ENCODE results near the gene PPM1H.
A peak's percentile ranks its signal among the peaks of the same experiment; 100 is the strongest.

Gene PPM1H

DNA sequence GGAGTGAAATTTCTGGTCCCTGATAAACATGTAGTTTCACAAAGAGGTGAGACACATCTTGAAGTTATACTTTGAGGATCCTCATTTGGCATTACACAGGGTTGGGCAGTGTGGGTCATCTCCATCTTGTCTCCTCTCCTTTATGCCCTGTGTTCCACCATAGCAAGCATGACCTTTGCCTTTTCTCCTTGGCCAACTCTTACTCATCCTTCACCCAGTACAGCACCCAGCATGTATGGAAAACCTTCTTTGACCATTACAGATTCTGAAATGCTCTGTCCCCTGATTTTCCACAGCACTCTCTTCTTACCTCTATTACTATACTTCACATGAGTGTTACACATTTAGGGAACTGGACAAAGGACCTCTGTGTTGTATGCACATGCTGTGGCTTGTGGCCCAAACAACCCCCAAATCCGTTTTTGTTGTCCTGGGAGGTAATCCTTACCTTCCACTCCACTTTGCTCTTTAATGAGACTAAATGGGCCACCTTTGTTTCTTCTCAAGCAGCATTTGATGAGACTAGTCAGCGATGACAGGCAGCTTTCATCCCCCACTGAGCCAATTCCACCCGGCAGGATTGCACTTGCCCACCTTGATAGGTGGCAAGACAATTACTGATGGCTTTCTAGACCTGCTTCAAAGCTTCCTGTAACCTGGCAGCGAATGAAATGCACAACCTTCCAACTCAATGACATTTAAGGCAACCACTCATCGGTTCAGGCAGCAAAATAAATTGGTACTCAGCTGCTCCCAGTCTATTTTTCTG is 304.8 kb downstream of the PPM1H start:
- Histone ChIP-seq H3K36me3 (ENCODE audit: control insufficient read depth in 1 of 2, insufficient read depth in 2 of 2, low read depth in 1 of 2, low read length in 2 of 2) (no peaks in the 10 kb centered on the region), H3K4me1 (ENCODE audit: control insufficient read depth, insufficient read depth, low read depth, low read length) (peaks cover 10% of the 10 kb centered on the region), H4K8ac (ENCODE audit: low read length) (no peak overlapping the region), H3K4me2 (ENCODE audit: low read length, poor library complexity, severe bottlenecking) (no peak overlapping the region), H2BK12ac (ENCODE audit: low read length in 2 of 2) (peak overlapping the region in 1 of 2 experiments; percentile 75), H3K27ac (ENCODE audit: low read length, poor library complexity, severe bottlenecking) (no peak overlapping the region), H2BK15ac (ENCODE audit: low read depth, poor library complexity, severe bottlenecking) (no peak overlapping the region), H3K27me3 (ENCODE audit: control insufficient read depth in 1 of 2, insufficient read depth in 1 of 2, low read length in 2 of 2) (no peaks in the 10 kb centered on the region), H3K14ac (ENCODE audit: low read length in 2 of 2) (no peak overlapping the region), H3K4ac (ENCODE audit: low read depth in 1 of 2, low read length in 2 of 2) (peak overlapping the region in 1 of 2 experiments; percentile 26), H3K9ac (ENCODE audit: low read length) (peak overlapping the region; percentile 89), H3K23ac (ENCODE audit: low read length in 2 of 2) (no peak overlapping the region), H3K9me3 (ENCODE audit: control insufficient read depth, low read length) (no peaks in the 10 kb centered on the region), H2AK5ac (ENCODE audit: low read length, severe bottlenecking) (no peak overlapping the region), H4K91ac (ENCODE audit: low read length) (no peak overlapping the region), H2BK5ac (ENCODE audit: low read depth, low read length, poor library complexity, severe bottlenecking) (no peak overlapping the region), H3K18ac (ENCODE audit: low read depth in 1 of 2, low read length in 2 of 2) (no peak overlapping the region), H3K79me1 (replicated peaks; ENCODE audit: low read length, poor library complexity, severe bottlenecking) (no peaks in the 10 kb centered on the region), H2BK120ac (ENCODE audit: low read depth, low read length) (no peak overlapping the region), H3K4me3 (ENCODE audit: insufficient read depth in 1 of 2, low read depth in 1 of 2, low read length in 2 of 2) (peak overlapping the region in 1 of 2 experiments; percentile 77), H2AFZ (ENCODE audit: low read depth, low read length) (no peak overlapping the region)
- DNase-seq, result no peak
- 71% methylated on average over 4 of the region's 5 CpGs for WGBS

DNA sequence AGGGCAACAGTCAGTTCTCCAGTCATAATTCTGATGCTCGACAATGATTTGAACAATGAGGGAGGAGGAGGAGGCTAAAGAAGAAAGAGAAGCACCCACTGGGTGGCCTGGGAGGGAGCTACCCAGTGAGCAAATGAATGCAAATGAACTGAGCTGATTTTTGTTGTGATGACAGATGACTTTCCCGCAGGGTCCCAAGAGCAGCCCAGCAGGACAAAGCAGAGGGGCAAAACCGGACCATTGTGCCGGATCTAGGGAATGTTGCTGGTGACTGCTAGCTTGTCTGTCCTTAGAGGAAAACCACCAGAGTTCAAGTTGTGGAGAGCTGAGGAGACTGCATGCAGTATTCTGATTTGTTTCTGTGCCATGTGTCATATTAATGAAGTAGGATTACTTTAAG is 305.5 kb downstream of the PPM1H start:
- no peak overlapping the region for H4K91ac ChIP-seq (ENCODE audit: low read length)
- no peak overlapping the region for H2BK12ac ChIP-seq (ENCODE audit: low read length in 2 of 2)
- WGBS, result 41% methylated on average over 4 of the region's 4 CpGs

DNA sequence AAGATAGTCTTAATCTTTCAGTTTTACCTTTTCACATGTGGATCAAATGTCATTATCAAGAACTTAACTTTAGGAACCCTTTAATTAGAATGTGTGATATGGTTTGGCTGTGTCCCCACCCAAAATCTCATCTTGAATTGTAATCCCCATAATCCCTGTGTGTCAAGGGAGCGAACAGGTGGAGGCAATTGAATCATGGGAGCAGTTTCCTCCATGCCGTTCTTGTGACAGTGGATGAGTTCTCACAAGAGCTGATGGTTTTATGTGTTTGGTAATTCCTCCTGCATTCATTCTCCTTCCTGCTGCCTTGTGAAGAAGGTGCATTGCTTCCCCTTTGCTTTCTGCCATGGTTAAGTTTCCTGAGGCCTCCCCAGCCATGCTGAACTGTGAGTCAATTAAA is 307.8 kb downstream of the PPM1H start:
- DNase-seq, result no peak
- Histone ChIP-seq H3K79me1 (replicated peaks; ENCODE audit: low read length, poor library complexity, severe bottlenecking) (no peaks in the 10 kb centered on the region), H2AFZ (ENCODE audit: low read depth, low read length) (no peak overlapping the region), H3K23ac (ENCODE audit: low read length in 2 of 2) (no peak overlapping the region), H2BK5ac (ENCODE audit: low read depth, low read length, poor library complexity, severe bottlenecking) (no peak overlapping the region), H3K36me3 (ENCODE audit: control insufficient read depth in 1 of 2, insufficient read depth in 2 of 2, low read depth in 1 of 2, low read length in 2 of 2) (no peaks in the 10 kb centered on the region), H4K91ac (ENCODE audit: low read length) (no peak overlapping the region), H3K27ac (ENCODE audit: low read length, poor library complexity, severe bottlenecking) (no peak overlapping the region), H2BK15ac (ENCODE audit: low read depth, poor library complexity, severe bottlenecking) (no peak overlapping the region), H4K8ac (ENCODE audit: low read length) (no peak overlapping the region), H2BK12ac (ENCODE audit: low read length in 2 of 2) (no peak overlapping the region), H3K9ac (ENCODE audit: low read length) (no peak overlapping the region), H3K9me3 (ENCODE audit: control insufficient read depth, low read length) (no peaks in the 10 kb centered on the region), H3K18ac (ENCODE audit: low read depth in 1 of 2, low read length in 2 of 2) (no peak overlapping the region), H3K4me3 (ENCODE audit: insufficient read depth in 1 of 2, low read depth in 1 of 2, low read length in 2 of 2) (no peak overlapping the region), H2BK120ac (ENCODE audit: low read depth, low read length) (no peak overlapping the region), H3K4me2 (ENCODE audit: low read length, poor library complexity, severe bottlenecking) (no peak overlapping the region), H3K4me1 (ENCODE audit: control insufficient read depth, insufficient read depth, low read depth, low read length) (peaks cover 6% of the 10 kb centered on the region), H2AK5ac (ENCODE audit: low read length, severe bottlenecking) (no peak overlapping the region), H3K27me3 (ENCODE audit: control insufficient read depth in 1 of 2, insufficient read depth in 1 of 2, low read length in 2 of 2) (no peaks in the 10 kb centered on the region), H3K14ac (ENCODE audit: low read length in 2 of 2) (no peak overlapping the region), H3K4ac (ENCODE audit: low read depth in 1 of 2, low read length in 2 of 2) (no peak overlapping the region)
- 100% methylated on average over 1 of the region's 2 CpGs for WGBS

More for the DNA sequence above, 305.5 kb downstream of the PPM1H start:
- H3K14ac ChIP-seq (ENCODE audit: low read length in 2 of 2), result no peak overlapping the region
- H3K23ac ChIP-seq (ENCODE audit: low read length in 2 of 2), result no peak overlapping the region
- H3K27me3 ChIP-seq (ENCODE audit: control insufficient read depth in 1 of 2, insufficient read depth in 1 of 2, low read length in 2 of 2), result no peaks in the 10 kb centered on the region
- no peak overlapping the region for H2BK15ac ChIP-seq (ENCODE audit: low read depth, poor library complexity, severe bottlenecking)
- H2BK5ac ChIP-seq (ENCODE audit: low read depth, low read length, poor library complexity, severe bottlenecking), result no peak overlapping the region
- H3K36me3 ChIP-seq (ENCODE audit: control insufficient read depth in 1 of 2, insufficient read depth in 2 of 2, low read depth in 1 of 2, low read length in 2 of 2), result no peaks in the 10 kb centered on the region
- H2AFZ ChIP-seq (ENCODE audit: low read depth, low read length), result no peak overlapping the region
- no peaks in the 10 kb centered on the region for H3K79me1 ChIP-seq (replicated peaks; ENCODE audit: low read length, poor library complexity, severe bottlenecking)
- H4K8ac ChIP-seq (ENCODE audit: low read length), result no peak overlapping the region
- H3K27ac ChIP-seq (ENCODE audit: low read length, poor library complexity, severe bottlenecking), result no peak overlapping the region
- no peak overlapping the region for H3K4ac ChIP-seq (ENCODE audit: low read depth in 1 of 2, low read length in 2 of 2)
- no peak overlapping the region for H2AK5ac ChIP-seq (ENCODE audit: low read length, severe bottlenecking)
- DNase-seq, result no peak
- no peaks in the 10 kb centered on the region for H3K9me3 ChIP-seq (ENCODE audit: control insufficient read depth, low read length)
- H3K18ac ChIP-seq (ENCODE audit: low read depth in 1 of 2, low read length in 2 of 2), result no peak overlapping the region
- no peak overlapping the region for H3K4me3 ChIP-seq (ENCODE audit: insufficient read depth in 1 of 2, low read depth in 1 of 2, low read length in 2 of 2)
- no peak overlapping the region for H2BK120ac ChIP-seq (ENCODE audit: low read depth, low read length)
- H3K4me1 ChIP-seq (ENCODE audit: control insufficient read depth, insufficient read depth, low read depth, low read length), result peaks cover 10% of the 10 kb centered on the region
- no peak overlapping the region for H3K9ac ChIP-seq (ENCODE audit: low read length)
- no peak overlapping the region for H3K4me2 ChIP-seq (ENCODE audit: low read length, poor library complexity, severe bottlenecking)

DNA sequence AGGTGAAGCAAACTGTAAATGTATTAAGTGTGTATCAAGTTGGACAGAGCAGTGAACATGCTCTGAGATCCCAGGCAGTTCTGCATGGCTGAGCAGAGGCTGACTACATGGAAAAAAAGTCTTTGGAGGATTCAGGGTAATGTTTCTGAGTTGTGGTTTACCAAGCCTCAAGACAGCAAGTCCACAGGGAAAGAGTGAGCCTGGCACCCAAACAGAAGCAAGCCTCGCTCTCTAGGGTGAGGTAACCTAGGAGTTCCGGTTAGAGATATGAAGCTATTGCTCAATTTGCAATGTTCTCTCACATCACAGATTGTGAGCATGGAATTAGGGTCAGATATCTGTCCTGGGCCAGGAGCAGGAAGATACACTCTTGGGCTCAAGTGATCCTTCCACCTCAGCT is 309.7 kb downstream of the PPM1H start:
- Histone ChIP-seq H2BK120ac (ENCODE audit: low read depth, low read length) (no peak overlapping the region), H2AK5ac (ENCODE audit: low read length, severe bottlenecking) (no peak overlapping the region), H4K91ac (ENCODE audit: low read length) (peak overlapping the region; percentile 29), H3K4me2 (ENCODE audit: low read length, poor library complexity, severe bottlenecking) (no peak overlapping the region), H3K4ac (ENCODE audit: low read depth in 1 of 2, low read length in 2 of 2) (no peak overlapping the region), H3K27me3 (ENCODE audit: control insufficient read depth in 1 of 2, insufficient read depth in 1 of 2, low read length in 2 of 2) (no peaks in the 10 kb centered on the region), H3K4me1 (ENCODE audit: control insufficient read depth, insufficient read depth, low read depth, low read length) (peaks cover 3% of the 10 kb centered on the region), H3K36me3 (ENCODE audit: control insufficient read depth in 1 of 2, insufficient read depth in 2 of 2, low read depth in 1 of 2, low read length in 2 of 2) (peaks cover 0 to 3% of the 10 kb centered on the region in 2 experiments), H3K18ac (ENCODE audit: low read depth in 1 of 2, low read length in 2 of 2) (no peak overlapping the region), H3K27ac (ENCODE audit: low read length, poor library complexity, severe bottlenecking) (peak overlapping the region; percentile 62), H3K23ac (ENCODE audit: low read length in 2 of 2) (no peak overlapping the region), H2BK5ac (ENCODE audit: low read depth, low read length, poor library complexity, severe bottlenecking) (no peak overlapping the region), H3K9ac (ENCODE audit: low read length) (peak overlapping the region; percentile 44), H3K9me3 (ENCODE audit: control insufficient read depth, low read length) (no peaks in the 10 kb centered on the region), H2BK12ac (ENCODE audit: low read length in 2 of 2) (no peak overlapping the region), H3K14ac (ENCODE audit: low read length in 2 of 2) (no peak overlapping the region), H2AFZ (ENCODE audit: low read depth, low read length) (no peak overlapping the region), H2BK15ac (ENCODE audit: low read depth, poor library complexity, severe bottlenecking) (no peak overlapping the region), H3K79me1 (replicated peaks; ENCODE audit: low read length, poor library complexity, severe bottlenecking) (no peaks in the 10 kb centered on the region), H4K8ac (ENCODE audit: low read length) (no peak overlapping the region), H3K4me3 (ENCODE audit: insufficient read depth in 1 of 2, low read depth in 1 of 2, low read length in 2 of 2) (no peak overlapping the region)
- peak; percentile 24 for DNase-seq
- 94% methylated on average over 2 of the region's 2 CpGs for WGBS

All from mesenchymal stem cell (in vitro differentiated cells and primary cell).